Neutrophil (primary cell): ENCODE results near the gene TMEM169.
A peak's percentile ranks its signal among the peaks of the same experiment; 100 is the strongest.

Source experiments
- H3K27ac ChIP-seq: fragments of 200-600 bp; sonication (generic); 2 replicates; pipeline ENCODE4 v1.5.1; 2016; ENCODE audit warnings: mild to moderate bottlenecking, moderate library complexity
- H3K27me3 ChIP-seq: fragments of 200-600 bp; sonication (generic); 2 replicates; pipeline ENCODE4 v1.6.0; 2016; ENCODE audit warnings: mild to moderate bottlenecking
- H3K36me3 ChIP-seq: fragments of 200-600 bp; sonication (generic); 2 replicates; pipeline ENCODE4 v1.5.1; 2017
- H3K4me1 ChIP-seq, 2 experiments: fragments of 200-600 bp in 1 of 2; sonication (generic) in 1 of 2; 1 replicate in 1 of 2; 2 replicates in 1 of 2; pipeline versions ENCODE4 v1.5.1 to v1.6.1; 2013 to 2016; ENCODE audit warnings: low read depth in 1 of 2, low read length in 1 of 2, mild to moderate bottlenecking in 1 of 2, moderate library complexity in 1 of 2; ENCODE audit not compliant: control insufficient read depth in 1 of 2, insufficient read depth in 1 of 2
- H3K4me3 ChIP-seq, 2 experiments: fragments of 200-600 bp in 1 of 2; sonication (generic) in 1 of 2; 1 replicate in 1 of 2; 2 replicates in 1 of 2; pipeline ENCODE4 v1.5.1; 2013 to 2016; ENCODE audit warnings: low read depth in 1 of 2, low read length in 1 of 2, mild to moderate bottlenecking in 1 of 2, moderate library complexity in 1 of 2
- H3K9me3 ChIP-seq: fragments of 200-600 bp; sonication (generic); 2 replicates; pipeline ENCODE4 v1.5.1; 2016
- CTCF ChIP-seq: fragments of 200-600 bp; sonication (generic); IDR thresholded peaks from 2 replicates; pipeline ENCODE4 v1.5.1; 2016; ENCODE audit warnings: antibody characterized with exemption

Gene TMEM169

DNA sequence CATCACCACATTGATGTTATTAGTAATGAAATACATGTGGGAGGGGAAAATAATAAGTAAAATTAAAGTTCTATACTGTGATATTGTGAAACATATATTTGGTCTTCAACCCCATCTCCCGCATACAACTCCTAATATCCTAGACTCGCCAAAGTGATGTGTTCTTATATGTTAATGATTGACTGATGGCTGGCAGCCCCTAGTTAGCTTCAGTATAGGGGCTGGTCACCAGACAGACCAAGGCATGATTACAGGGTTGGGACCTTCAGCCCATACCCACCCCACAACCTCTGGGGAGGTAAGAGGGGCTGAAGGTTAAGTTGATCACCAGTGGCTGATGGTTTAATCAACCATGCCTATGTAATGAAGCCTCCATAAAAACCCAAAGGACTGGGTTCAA, 40.3 kb upstream of the TMEM169 start:
- no peak for TF ChIP-seq CTCF
- no peak overlapping the region for H3K4me3 ChIP-seq
- H3K27me3 ChIP-seq, result no peaks in the 10 kb centered on the region
- H3K27ac ChIP-seq, result no peak overlapping the region
- H3K36me3 ChIP-seq, result peaks cover 83% of the 10 kb centered on the region
- H3K4me1 ChIP-seq, result no peaks in the 10 kb centered on the region
- no peaks in the 10 kb centered on the region for H3K9me3 ChIP-seq

- Histone ChIP-seq H3K36me3 (peaks cover 87% of the 10 kb centered on the region), H3K27me3 (no peaks in the 10 kb centered on the region), H3K27ac (peak overlapping the region; percentile 30), H3K4me3 (no peak overlapping the region), H3K4me1 (no peaks in the 10 kb centered on the region), H3K9me3 (no peaks in the 10 kb centered on the region)
- no peak for TF ChIP-seq CTCF
Measured at GRCh38 chr2:216043949-216044348, 37.8 kb upstream of the TMEM169 start.

DNA sequence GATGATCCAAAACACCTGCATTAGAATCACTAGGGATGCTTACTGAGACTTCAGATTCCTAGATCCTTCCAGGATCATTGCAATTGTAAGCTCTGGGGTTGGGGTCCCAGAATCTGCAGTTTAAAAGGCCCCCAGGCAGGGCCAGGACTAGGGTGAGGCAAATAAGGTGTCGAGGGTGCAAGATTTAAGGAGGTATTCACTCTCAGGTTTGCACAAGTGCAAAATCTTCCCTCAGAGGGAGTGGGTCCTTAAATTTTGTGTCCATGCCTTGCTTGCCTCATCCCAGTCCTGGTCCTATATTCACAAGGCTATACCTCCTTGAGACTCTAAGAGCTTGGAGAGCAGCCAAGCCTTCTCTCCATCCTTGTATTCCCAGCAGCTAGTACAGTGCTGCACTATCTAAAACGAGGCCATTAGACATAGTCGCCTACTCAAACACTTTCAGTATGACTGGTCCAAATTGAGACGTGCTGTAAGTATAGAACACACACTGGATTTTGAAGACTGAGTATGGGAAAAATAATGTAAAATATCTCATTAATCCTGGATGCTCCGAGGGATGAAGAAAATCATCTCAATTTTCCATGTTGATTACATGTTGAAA, 36.7 kb upstream of the TMEM169 start:
- H3K9me3 ChIP-seq, result no peaks in the 10 kb centered on the region
- peak overlapping the region; percentile 30 for H3K27ac ChIP-seq
- no peak overlapping the region for H3K4me3 ChIP-seq
- peaks cover 87% of the 10 kb centered on the region for H3K36me3 ChIP-seq
- TF ChIP-seq CTCF, result no peak
- no peaks in the 10 kb centered on the region for H3K27me3 ChIP-seq
- H3K4me1 ChIP-seq, result no peaks in the 10 kb centered on the region

- Histone ChIP-seq H3K4me3 (no peak overlapping the region), H3K27me3 (no peaks in the 10 kb centered on the region), H3K27ac (no peak overlapping the region), H3K36me3 (peaks cover 78% of the 10 kb centered on the region), H3K4me1 (no peaks in the 10 kb centered on the region), H3K9me3 (no peaks in the 10 kb centered on the region)
- TF ChIP-seq CTCF, result no peak
Measured at GRCh38 chr2:216047397-216047796, 34.3 kb upstream of the TMEM169 start.

GRCh38 chr2:216049452-216049851, 32.3 kb upstream of the TMEM169 start:
- H3K27me3 ChIP-seq, result no peaks in the 10 kb centered on the region
- H3K4me1 ChIP-seq, result no peaks in the 10 kb centered on the region
- no peaks in the 10 kb centered on the region for H3K9me3 ChIP-seq
- peaks cover 62% of the 10 kb centered on the region for H3K36me3 ChIP-seq
- H3K4me3 ChIP-seq, result no peak overlapping the region
- TF ChIP-seq CTCF, result no peak
- no peak overlapping the region for H3K27ac ChIP-seq

GRCh38 chr2:216051350-216051749, 30.4 kb upstream of the TMEM169 start:
- Histone ChIP-seq H3K4me3 (no peak overlapping the region), H3K9me3 (no peaks in the 10 kb centered on the region), H3K27me3 (no peaks in the 10 kb centered on the region), H3K36me3 (peaks cover 51% of the 10 kb centered on the region), H3K4me1 (no peaks in the 10 kb centered on the region), H3K27ac (no peak overlapping the region)
- no peak for TF ChIP-seq CTCF
